T-cell (primary cell): ENCODE data around the gene CNGA4. TPM values are rescaled to one million over a fixed set of nuclear protein-coding genes. Genes with fewer than 3 reads are reported as not detected.

Experiments used
- ATAC-seq, 4 experiments: fragments of 200-7000 bp in 3 of 4; fragments of 150-1000 bp in 1 of 4; cut with Tn5 transposase; replicated peaks in 1 of 4; 1 replicate in 3 of 4; 2 replicates in 1 of 4; pipeline ENCODE4 v1.10.0; 2021; ENCODE audit warnings: moderate library complexity in 3 of 4, mild to moderate bottlenecking in 2 of 4, moderate number of reproducible peaks in 1 of 4
- CTCF ChIA-PET, 2 donors: fragments of 300-600 bp; sonication (Branson Sonifier 250); formaldehyde crosslinking; loops; one replicate each; lab custom pipeline; 2022; ENCODE audit warnings: antibody characterized with exemption in 2 of 2; lab: Charles Lee
- POLR2A ChIA-PET, 2 donors: fragments of 300-600 bp; sonication (Branson Sonifier 250); formaldehyde crosslinking; loops; one replicate each; lab custom pipeline; 2022; ENCODE audit warnings: antibody characterized with exemption in 2 of 2; lab: Charles Lee
- DNase-seq, 35 experiments: peaks; one replicate each; pipeline versions ENCODE4 v3.0.0 to v3.0.0-alpha.2; 2013 to 2023
- H3K27ac ChIP-seq: one replicate; pipeline ENCODE4 v1.5.1; 2013; ENCODE audit warnings: low read length
- H3K27me3 ChIP-seq, 2 experiments: replicated peaks in 1 of 2; 1 replicate in 1 of 2; 2 replicates in 1 of 2; pipeline versions ENCODE4 v1.6.1 to v1.7.0; 2013; ENCODE audit warnings: low read length in 1 of 2, mixed read lengths in 1 of 2; ENCODE audit not compliant: control insufficient read depth in 2 of 2, insufficient read depth in 2 of 2; ENCODE audit errors: extremely low read depth in 1 of 2
- H3K36me3 ChIP-seq, 2 donors: 1 replicate in 1 of 2; 2 replicates in 1 of 2; pipeline versions ENCODE4 v1.6.1 to v1.7.0; 2013; ENCODE audit warnings: low read length in 1 of 2; ENCODE audit not compliant: control insufficient read depth in 2 of 2, insufficient read depth in 1 of 2; ENCODE audit errors: extremely low read depth in 1 of 2
- H3K4me1 ChIP-seq, 2 experiments: 1 replicate in 1 of 2; 2 replicates in 1 of 2; pipeline versions ENCODE4 v1.6.1 to v1.7.0; 2013; ENCODE audit warnings: low read length in 2 of 2, mixed read lengths in 1 of 2; ENCODE audit not compliant: insufficient read depth in 2 of 2, control insufficient read depth in 1 of 2; ENCODE audit errors: extremely low read depth in 1 of 2
- H3K4me3 ChIP-seq, 2 donors: 1 replicate in 1 of 2; 2 replicates in 1 of 2; pipeline versions ENCODE4 v1.5.1 to v1.7.0; 2013; ENCODE audit warnings: mild to moderate bottlenecking in 2 of 2, low read length in 1 of 2, moderate library complexity in 1 of 2; ENCODE audit not compliant: control insufficient read depth in 1 of 2; ENCODE audit errors: extremely low read depth in 1 of 2
- H3K9me3 ChIP-seq: 2 replicates; pipeline ENCODE4 v1.7.0; 2013
- H3K27ac Mint-ChIP-seq, 2 donors: one replicate each; pipeline ENCODE4 v1.8.0; 2020 to 2021; ENCODE audit warnings: mild to moderate bottlenecking in 2 of 2, mixed read lengths in 2 of 2
- H3K27me3 Mint-ChIP-seq, 2 donors: one replicate each; pipeline ENCODE4 v1.8.0; 2021 to 2022; ENCODE audit warnings: mixed read lengths in 2 of 2
- H3K36me3 Mint-ChIP-seq: one replicate; pipeline ENCODE4 v1.8.0; 2021; ENCODE audit warnings: mixed read lengths
- H3K4me1 Mint-ChIP-seq, 3 donors: one replicate each; pipeline ENCODE4 v1.8.0; 2020 to 2022; ENCODE audit warnings: mixed read lengths in 3 of 3, mild to moderate bottlenecking in 1 of 3
- H3K4me3 Mint-ChIP-seq, 3 donors: one replicate each; pipeline ENCODE4 v1.8.0; 2020 to 2022; ENCODE audit warnings: mild to moderate bottlenecking in 3 of 3, mixed read lengths in 3 of 3, moderate library complexity in 3 of 3
- H3K9me3 Mint-ChIP-seq, 3 donors: one replicate each; pipeline ENCODE4 v1.8.0; 2020 to 2022; ENCODE audit warnings: mixed read lengths in 3 of 3
- whole genome bisulfite sequencing: methylation state at CpG from one replicate; pipeline ENCODE4 v1.1.5; 2013; ENCODE audit warnings: missing lambda C conversion rate; ENCODE audit not compliant: insufficient coverage; 5-methylcytosine and 5-hydroxymethylcytosine counted together
- total RNA-seq, 35 experiments: library from RNA in 6 of 35; stranded (reverse) in 6 of 35; fragments of 120-200 nt in 1 of 35; gene quantifications; one replicate each; pipeline versions ENCODE4 v1.2.1 to v1.2.4 and lab custom pipeline; 2013 to 2026

The CNGA4 gene, protein sequence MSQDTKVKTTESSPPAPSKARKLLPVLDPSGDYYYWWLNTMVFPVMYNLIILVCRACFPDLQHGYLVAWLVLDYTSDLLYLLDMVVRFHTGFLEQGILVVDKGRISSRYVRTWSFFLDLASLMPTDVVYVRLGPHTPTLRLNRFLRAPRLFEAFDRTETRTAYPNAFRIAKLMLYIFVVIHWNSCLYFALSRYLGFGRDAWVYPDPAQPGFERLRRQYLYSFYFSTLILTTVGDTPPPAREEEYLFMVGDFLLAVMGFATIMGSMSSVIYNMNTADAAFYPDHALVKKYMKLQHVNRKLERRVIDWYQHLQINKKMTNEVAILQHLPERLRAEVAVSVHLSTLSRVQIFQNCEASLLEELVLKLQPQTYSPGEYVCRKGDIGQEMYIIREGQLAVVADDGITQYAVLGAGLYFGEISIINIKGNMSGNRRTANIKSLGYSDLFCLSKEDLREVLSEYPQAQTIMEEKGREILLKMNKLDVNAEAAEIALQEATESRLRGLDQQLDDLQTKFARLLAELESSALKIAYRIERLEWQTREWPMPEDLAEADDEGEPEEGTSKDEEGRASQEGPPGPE
- total RNA-seq: under 1 TPM; 0.20 to 0.88 (median 0.44) TPM
- total RNA-seq (2013): 0.20 TPM
- total RNA-seq (lab: John Stamatoyannopoulos, UW): 0 to 0.45 (median 0.09) reads per million in 29 experiments

DNA sequence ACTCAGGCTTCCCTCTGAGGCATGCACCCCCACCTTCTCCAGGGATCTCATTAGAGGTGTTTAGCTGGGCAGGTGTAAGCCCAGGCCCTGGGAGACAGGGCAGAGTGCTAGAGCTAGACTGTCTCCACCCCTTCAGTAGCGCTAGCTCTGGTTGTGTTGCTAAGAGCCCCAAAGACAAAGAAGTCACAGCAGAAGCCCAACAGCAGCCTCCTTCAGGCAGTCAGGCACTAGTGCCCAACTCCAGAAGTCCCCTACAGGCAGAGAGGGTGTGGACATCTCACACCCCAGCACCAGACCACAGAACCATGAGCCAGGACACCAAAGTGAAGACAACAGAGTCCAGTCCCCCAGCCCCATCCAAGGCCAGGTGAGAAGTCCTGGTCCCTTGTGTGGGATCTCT lies at the start of gene CNGA4:
CNGA4 (plus strand) TSS at position 188 of the 400 bp plus-strand sequence; CDS start at position 306, 118 bp downstream.
- H3K36me3 Mint-ChIP-seq: no peaks in the 10 kb centered on the region
- DNase-seq (no peak), ATAC-seq (no peak)
- H3K27ac Mint-ChIP-seq: no peak within 1 kb of the TSS
- Histone ChIP-seq H3K27ac (no peak within 1 kb of the TSS), H3K36me3 (no peaks in the 10 kb centered on the region), H3K9me3 (no peaks in the 10 kb centered on the region), H3K27me3 (peaks cover 0 to 25% of the 10 kb centered on the region in 2 experiments), H3K4me3 (no peak within 1 kb of the TSS), H3K4me1 (peaks cover 3 to 12% of the 10 kb centered on the region in 2 experiments)
- H3K27me3 Mint-ChIP-seq: peaks cover 21 to 22% of the 10 kb centered on the region in 2 donors
- WGBS: no CpG with 5 or more reads among the region's 1 CpG
- CTCF ChIA-PET: no interaction called here
- peaks cover 9 to 14% (median 10%) of the 10 kb centered on the region in 3 donors for H3K4me1 Mint-ChIP-seq
- POLR2A ChIA-PET: no interaction called here
- no peaks in the 10 kb centered on the region for H3K9me3 Mint-ChIP-seq
- no peak within 1 kb of the TSS for H3K4me3 Mint-ChIP-seq

DNA sequence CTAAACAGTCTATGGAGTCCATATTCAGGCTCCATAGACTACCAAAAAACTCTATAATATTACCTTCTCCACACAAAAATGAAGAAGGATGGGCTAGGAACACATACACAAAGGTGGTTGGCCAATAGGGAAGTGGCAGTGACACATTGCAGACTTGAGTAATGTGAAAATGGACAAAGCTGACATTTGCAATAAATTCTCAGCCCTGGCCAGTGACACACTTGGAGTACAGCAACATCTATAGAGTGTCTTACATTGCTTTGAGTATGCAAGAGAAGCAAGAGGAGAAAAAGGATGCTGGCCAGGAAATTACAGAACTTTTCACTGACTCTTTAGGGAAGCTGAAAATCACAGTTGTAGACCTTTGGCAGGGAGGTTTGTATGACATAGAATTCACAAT lies 47.1 kb upstream of the CNGA4 start:
- no peak overlapping the region for H3K4me3 Mint-ChIP-seq
- no peaks in the 10 kb centered on the region for H3K9me3 Mint-ChIP-seq
- ChIA-PET CTCF (no interaction called here), POLR2A (no interaction called here)
- no peaks in the 10 kb centered on the region for H3K36me3 Mint-ChIP-seq
- DNase-seq: no peak
- no peak for ATAC-seq
- Histone ChIP-seq H3K4me1 (no peaks in the 10 kb centered on the region), H3K36me3 (no peaks in the 10 kb centered on the region), H3K9me3 (no peaks in the 10 kb centered on the region), H3K27ac (no peak overlapping the region), H3K4me3 (no peak overlapping the region), H3K27me3 (no peaks in the 10 kb centered on the region)
- peaks cover 0 to 8% (median 7%) of the 10 kb centered on the region in 3 donors for H3K4me1 Mint-ChIP-seq
- no peaks in the 10 kb centered on the region for H3K27me3 Mint-ChIP-seq
- no peak overlapping the region for H3K27ac Mint-ChIP-seq

DNA sequence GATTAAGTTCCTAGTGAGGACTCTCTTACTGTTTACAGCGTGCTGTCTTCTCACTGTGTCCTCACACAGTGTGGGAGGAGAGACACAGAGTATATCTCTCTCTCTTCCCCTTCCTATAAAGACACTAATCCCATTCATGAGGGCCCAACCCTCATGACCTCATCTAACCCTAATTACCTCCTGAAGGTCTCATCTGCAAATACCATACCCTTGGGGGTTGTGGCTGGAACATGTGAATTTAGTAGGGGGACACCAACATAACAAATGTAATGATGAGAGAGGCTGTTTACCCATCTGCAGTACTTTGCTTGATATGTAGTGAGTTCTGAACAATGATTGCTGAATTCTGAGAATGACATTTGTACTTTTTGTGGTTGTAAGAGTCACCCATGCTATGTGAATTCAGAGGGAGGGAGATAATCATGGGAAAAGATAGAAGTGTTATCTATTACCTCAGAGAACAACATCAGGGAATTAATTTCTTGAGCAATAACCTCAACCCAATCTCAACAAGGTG lies 44.8 kb upstream of the CNGA4 start:
- CTCF ChIA-PET: no interaction called here
- H3K36me3 ChIP-seq: no peaks in the 10 kb centered on the region

GRCh38 chr11:6196396-6196795 lies 42.5 kb upstream of the CNGA4 start:
- no peak overlapping the region for H3K27ac Mint-ChIP-seq
- no peaks in the 10 kb centered on the region for H3K27me3 Mint-ChIP-seq
- Histone ChIP-seq H3K27me3 (no peaks in the 10 kb centered on the region), H3K4me1 (peaks cover 0 to 14% of the 10 kb centered on the region in 2 experiments), H3K27ac (peak overlapping the region; percentile 24), H3K9me3 (no peaks in the 10 kb centered on the region), H3K36me3 (no peaks in the 10 kb centered on the region), H3K4me3 (no peak overlapping the region)
- ATAC-seq: peak in 1 of 4 experiments; percentile 71
- CTCF ChIA-PET: interaction anchor here (0.5 kb wide), 2 partner anchors 46 to 164 kb away, joined by 4 read pairs; no protein-coding TSS in a partner anchor
- H3K9me3 Mint-ChIP-seq: no peaks in the 10 kb centered on the region
- DNase-seq: peak in 1 of 35 experiments; percentile 20
- H3K4me1 Mint-ChIP-seq: peaks cover 6 to 19% (median 12%) of the 10 kb centered on the region in 3 donors
- no peak overlapping the region for H3K4me3 Mint-ChIP-seq
- WGBS: 60% methylated on average over 1 of the region's 4 CpGs
- H3K36me3 Mint-ChIP-seq: no peaks in the 10 kb centered on the region
- POLR2A ChIA-PET: no interaction called here

More for the DNA sequence above, 44.8 kb upstream of the CNGA4 start:
- POLR2A ChIA-PET: no interaction called here
- no peaks in the 10 kb centered on the region for H3K4me1 ChIP-seq
- ATAC-seq (no peak), DNase-seq (no peak)
- H3K27ac Mint-ChIP-seq: no peak overlapping the region
- H3K27me3 ChIP-seq: no peaks in the 10 kb centered on the region
- H3K4me3 ChIP-seq: no peak overlapping the region
- H3K9me3 Mint-ChIP-seq: no peaks in the 10 kb centered on the region
- H3K4me1 Mint-ChIP-seq: peaks cover 0 to 10% (median 7%) of the 10 kb centered on the region in 3 donors
- H3K4me3 Mint-ChIP-seq: no peak overlapping the region
- no peaks in the 10 kb centered on the region for H3K27me3 Mint-ChIP-seq
- no peaks in the 10 kb centered on the region for H3K9me3 ChIP-seq
- no peaks in the 10 kb centered on the region for H3K36me3 Mint-ChIP-seq
- no CpG with 5 or more reads among the region's 1 CpG for WGBS
- H3K27ac ChIP-seq: no peak overlapping the region

- DNase-seq: no peak
- WGBS: no CpG with 5 or more reads among the region's 4 CpGs
- POLR2A ChIA-PET: interaction anchor here in 1 of 2 donors (0.7 kb wide), 1 partner anchor 295 kb away, joined by 3 read pairs; no protein-coding TSS in a partner anchor
Measured at GRCh38 chr11:6197466-6198200, 41.3 kb upstream of the CNGA4 start.

More at GRCh38 chr11:6197466-6198200, 41.3 kb upstream of the CNGA4 start:
- Histone ChIP-seq H3K27me3 (no peaks in the 10 kb centered on the region), H3K9me3 (no peaks in the 10 kb centered on the region), H3K4me1 (peaks cover 0 to 17% of the 10 kb centered on the region in 2 experiments), H3K36me3 (no peaks in the 10 kb centered on the region), H3K27ac (no peak overlapping the region), H3K4me3 (no peak overlapping the region)
- no peak for ATAC-seq
- Mint-ChIP-seq H3K36me3 (peaks cover 3% of the 10 kb centered on the region), H3K27me3 (no peaks in the 10 kb centered on the region), H3K9me3 (no peaks in the 10 kb centered on the region), H3K27ac (no peak overlapping the region), H3K4me1 (peaks cover 9 to 26% (median 17%) of the 10 kb centered on the region in 3 donors), H3K4me3 (no peak overlapping the region)
- CTCF ChIA-PET: no interaction called here
